Ramos (cell line): Measurements from ENCODE around the gene FYB1.
"Not testable (repeated sequence)": the region's sequence is repeated elsewhere in the genome, so short reads cannot be mapped to it uniquely, and the experiment has no call there.

Experiments used
- in situ Hi-C: fragments of 300-500 bp; cut with MboI; formaldehyde crosslinking; loops from one replicate; pipeline ENCODE4 v1.14.3; 2022; ENCODE audit warnings: low sequenced_read_pairs; ENCODE audit not compliant: unreplicated experiment

The FYB1 gene

DNA sequence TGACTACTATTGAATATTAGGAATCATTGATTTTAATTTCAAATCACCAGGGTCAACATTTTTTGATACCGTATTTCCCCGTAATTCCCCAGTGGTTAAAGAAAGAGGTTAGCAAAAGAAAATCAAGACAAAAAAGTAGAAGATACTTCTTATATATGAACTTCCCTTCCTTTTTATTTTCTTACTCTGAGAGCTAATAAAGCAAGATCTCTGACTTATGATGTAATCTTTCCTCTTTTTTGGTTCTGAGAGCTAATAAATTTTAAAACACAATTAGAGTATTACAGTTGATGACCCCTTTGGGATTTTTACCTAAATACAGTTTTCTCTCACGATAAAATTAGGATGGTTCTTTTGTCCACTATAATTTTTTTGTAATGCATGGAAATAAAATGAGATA lies 9.2 kb upstream of the FYB1 start:
- in situ Hi-C loops: no loop called here

DNA sequence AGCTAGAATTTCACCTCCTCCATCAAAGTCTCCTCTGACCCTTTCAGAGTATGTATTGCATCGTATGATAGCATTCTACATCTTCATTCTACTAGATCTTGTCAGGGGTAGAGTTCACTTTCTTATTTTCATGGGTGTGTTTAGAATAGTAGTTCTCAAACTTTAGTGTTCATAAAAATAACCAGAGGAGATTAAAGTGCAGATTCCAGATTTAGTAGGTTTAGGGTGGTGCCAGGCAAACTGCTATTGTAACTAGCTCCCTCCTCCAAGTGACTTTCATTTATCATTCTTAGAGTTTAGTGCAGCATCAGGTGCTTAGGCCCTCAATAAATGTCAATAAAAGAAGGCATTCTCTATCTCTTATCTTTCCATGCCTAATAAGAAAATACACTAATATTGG lies 7.2 kb upstream of the FYB1 start:
- in situ Hi-C loops: no loop called here

DNA sequence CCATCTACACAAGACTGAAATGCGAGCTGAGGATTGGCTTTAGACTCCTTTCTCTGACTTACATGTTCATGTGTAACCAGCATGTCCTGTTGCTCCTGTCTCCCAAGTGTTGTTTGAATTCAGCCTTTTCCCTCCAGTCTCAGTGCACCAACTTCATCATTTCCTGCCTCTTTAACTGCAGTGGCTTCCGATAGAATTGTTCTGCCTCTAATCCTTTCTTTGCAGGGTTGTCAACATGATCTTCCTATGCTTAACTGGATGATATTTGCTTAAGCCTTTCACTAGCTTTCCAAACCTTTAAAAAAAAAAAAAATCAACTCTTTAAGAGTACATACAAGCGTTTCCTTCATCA lies 6.7 kb upstream of the FYB1 start:
- in situ Hi-C loops: no loop called here

DNA sequence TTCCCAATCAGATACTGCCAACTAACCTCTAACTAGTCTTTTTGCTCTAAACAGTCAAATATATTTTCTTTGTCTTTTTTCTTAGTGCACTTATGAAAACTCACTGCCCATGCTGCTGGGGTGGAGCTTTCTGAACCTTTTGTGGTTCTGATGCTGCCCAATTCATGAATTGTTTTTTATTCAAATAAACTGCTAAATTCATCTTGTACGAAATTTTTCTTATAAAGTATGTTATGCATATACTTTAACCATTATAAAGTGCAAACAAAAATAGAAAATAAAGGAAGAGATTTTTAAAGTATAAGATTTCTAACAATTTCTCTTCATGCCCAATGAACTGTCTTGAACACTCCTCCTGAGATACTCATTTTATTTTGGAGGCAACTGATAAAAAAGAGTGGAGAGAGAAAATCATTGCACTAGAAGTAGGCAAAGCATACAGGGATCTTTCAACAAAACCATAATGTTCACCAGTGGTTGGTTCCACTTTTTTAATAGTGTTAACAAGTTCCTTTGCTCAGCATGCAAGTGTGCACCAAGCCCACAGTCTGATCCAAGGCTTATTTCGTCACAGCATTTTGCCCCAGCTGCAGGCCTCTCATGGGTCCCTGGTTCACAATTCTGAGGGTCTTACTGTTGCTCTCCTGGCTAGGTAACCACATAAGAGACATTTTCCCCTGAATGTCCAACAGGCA lies 6.2 kb upstream of the FYB1 start:
- in situ Hi-C loops: no loop called here

DNA sequence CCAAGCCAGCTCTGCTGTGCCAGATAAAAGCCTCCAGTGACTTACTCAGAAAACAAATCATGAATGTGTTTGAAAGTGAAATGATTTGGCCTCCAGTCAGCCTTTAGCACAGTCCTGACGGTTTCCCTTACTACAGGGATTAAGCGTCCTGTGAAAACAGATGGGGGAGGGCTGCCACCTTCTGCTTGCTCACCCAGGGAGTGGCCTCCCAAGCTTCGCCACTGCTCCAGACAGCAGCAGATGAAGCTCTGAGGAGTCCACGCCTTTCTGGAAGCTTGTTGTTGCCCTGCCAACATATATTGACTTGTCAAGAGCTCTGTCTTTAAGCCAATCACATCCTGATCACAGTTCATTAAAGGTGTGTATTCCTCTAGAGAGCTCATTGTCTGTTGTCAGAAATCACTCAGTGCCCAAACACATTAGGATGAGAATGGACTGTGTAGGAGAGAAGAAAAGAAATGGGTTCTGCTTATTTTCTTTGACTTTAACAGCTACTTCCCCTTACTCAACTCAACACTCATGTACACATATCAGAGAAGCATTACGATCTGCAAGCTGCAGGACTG lies 4.9 kb upstream of the FYB1 start:
- in situ Hi-C loops: no loop called here

DNA sequence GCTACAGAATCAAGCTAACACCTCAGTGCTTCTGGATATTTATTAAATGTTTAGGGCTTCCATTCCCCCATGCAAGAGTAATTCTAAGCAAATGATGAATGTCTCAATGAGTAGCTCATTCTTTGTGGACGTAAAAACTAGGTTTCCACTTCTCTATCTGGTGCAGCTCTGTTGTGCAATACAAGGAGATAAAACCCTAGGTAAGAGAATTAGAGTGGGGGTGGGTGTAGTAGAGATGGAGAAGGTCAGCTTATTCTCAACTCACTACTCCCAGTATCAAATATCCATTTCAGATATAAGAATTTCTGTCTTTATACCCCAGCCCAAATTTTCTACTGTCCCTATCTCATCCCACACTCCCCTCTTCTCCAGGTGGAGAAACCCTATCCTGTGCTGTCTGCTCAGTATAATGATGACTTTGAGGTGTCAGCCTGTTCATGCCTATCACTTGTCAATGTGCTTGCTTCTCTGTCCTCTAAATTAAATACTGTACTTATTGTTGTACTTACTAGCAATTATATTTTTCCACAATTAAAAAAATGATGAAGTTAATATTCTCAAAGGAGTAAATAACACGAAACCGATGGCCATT lies 4.3 kb upstream of the FYB1 start:
- in situ Hi-C loops: no loop called here

DNA sequence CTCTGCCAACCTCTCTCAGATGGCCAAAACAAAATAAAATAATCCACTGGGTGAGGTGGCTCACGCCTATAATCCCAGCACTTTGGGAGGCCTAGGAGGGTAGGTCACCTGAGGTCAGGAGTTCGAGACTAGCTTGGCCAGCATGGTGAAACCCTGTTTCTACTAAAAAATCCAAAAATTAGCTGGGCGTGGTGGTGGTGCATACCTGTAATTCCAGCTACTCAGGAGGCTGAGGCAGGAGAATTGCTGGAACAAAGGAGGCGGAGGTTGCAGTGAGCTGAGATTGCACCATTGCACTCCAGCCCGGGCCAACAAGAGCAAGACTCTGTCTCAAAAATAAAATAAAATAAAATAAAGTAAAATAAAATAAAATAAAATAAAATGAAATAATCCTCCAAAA lies 2.3 kb upstream of the FYB1 start:
- in situ Hi-C loops: not testable (repeated sequence)

DNA sequence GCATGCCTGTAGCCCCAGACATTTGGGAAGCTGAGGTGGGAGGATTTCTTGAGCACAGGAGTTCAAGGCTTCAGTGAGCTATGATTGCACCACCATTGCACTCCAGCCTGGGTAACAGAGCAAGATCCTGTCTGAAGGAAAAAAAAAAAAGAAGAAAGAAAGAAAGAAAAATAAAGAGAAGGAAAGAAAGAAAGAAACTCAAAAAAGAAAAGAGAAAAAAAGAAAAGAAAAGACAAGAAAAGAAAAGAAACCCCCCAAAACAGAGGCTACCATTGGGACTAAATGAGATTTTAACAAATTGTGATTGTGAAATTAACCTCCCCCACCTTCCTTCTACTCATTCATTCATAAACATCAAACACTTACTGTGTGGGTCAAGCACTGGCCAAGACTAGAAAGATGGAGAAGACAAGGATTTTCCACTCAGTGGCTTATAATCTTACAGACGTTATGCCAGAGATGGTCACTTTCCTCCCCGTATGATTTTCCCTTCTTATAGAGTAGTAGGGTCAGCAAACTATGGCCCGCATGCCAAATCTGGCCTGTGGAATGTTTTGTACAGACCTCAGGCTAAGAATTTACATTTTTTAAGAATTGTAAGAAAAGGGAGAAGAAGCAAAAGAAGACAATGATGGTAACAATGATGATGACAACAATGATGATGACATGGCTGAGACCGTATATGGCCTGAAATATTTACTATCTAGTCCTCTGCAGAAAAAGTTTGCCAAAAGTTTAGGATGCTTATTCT lies 1.1 kb upstream of the FYB1 start:
- in situ Hi-C loops: no loop called here

DNA sequence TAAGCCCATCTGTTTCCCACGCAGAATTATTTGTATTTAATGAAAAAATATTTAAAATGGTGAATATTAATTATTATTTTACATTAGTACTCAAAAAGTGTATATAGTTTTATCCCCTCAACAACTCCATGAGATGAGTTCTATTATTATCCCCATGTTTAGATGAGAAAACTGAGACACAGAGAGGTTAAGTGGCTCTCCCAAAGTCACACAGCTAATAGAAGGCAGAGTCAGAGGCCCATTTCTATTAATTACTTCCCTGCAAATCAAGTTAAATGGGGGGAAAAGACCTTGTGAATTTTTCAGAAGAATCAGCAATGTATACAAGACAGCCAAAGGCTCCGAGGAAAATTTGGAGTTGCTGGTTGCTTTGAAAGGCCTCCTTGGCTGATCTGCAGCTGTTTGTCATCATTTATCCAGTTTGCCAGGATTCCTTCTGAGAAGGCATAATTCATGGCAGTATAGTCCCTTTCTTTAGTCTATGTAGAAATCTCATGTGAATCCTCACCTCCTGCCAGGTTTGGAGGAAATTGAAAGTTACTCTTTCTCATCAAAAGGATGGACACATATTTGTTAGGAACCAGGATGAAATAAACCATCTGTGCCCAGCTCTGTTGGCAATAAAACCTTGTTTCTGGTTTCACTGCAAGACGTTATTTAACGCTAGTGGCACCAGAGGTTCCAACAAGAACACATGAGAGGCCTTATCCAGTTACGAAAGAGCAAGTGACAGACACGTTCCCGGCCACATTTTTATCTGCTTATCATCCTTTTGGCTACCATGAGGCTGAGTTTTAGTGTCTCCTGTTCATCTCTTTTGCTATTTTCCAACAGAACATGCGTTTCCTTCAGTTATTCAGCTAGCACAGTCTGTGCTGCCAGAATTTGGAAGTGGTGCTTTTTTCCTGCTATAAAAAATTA lies 621 bp downstream of the FYB1 start:
- in situ Hi-C loops: no loop called here

DNA sequence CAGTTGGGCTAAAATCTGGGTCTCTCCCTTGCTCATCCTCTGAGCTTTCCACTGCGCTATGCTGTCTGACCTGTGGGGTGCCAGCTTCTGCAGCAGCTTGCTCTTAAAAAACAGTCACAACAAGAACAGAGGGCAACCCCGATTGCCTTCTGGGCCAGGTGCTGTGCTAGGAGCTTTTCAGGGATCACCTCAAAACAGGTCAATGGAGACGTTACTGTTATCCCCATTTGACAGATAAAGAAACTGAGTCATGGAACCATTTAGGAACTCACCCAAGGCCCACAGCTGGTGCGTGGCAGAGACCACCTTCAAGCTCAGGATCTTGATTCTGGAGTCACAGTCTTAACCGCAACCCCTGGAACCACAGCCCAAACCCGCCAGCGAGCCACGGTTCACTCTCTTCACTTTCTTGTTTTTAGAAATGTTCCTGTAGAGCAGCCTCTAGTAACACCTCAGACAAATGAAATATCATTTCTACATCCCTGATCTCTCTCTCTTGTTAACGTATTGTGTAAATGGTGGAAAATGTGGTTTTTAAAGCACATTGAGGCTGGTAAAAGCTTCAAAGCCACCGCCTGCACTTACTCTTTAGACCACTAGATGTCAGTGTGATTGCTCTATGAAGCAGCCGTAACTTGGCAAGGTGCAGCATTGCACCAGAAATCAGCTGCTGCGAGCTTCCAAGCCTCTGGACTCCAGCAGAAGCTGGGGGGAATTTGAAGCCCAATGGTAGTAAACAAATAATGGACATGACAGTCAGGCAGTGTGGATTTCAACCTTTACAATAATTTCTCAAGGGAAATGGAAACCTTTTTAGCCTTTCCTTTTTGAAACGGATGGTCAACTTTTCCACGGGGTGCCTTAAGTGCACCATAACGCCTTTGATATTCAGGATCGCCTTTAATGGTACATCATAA lies 1.7 kb downstream of the FYB1 start:
- in situ Hi-C loops: no loop called here

DNA sequence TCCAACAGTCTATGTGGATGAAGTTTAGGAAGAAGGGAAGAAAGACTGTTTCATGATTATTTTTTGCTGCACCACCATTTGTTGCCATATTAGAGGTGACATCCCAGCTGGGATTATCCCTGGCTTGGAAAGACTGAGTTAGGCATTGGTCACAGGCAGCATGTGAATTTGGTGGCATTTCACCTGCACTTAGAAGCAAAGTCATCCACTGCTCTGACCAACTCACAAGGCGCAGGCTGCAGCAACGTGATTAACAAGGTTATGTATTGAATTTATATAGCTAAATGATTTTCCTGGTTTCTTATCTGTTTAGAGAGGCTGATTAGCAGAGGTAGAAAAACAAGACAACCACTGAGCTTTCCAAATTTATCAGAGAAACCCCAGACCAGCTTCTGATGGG lies 2.7 kb downstream of the FYB1 start:
- in situ Hi-C loops: no loop called here

DNA sequence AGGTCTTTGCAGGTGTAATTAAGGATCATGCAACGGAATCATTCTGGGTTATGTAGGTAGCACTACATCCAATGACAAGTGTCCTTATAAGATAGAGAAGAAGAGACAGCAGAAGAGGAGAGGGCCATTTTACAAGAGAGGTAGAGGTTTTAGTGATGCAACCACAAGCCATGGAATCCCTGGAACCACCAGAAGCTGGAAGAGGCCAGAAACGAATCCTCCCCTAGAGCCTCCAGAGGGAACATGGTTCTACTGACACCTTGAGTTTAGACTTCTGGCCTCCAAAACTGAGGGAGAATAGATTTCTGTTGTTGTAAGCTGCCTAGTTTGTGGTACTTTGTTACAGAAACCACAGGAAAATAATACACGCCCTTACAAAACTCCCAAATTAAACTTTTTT lies 3.5 kb downstream of the FYB1 start:
- in situ Hi-C loops: no loop called here

DNA sequence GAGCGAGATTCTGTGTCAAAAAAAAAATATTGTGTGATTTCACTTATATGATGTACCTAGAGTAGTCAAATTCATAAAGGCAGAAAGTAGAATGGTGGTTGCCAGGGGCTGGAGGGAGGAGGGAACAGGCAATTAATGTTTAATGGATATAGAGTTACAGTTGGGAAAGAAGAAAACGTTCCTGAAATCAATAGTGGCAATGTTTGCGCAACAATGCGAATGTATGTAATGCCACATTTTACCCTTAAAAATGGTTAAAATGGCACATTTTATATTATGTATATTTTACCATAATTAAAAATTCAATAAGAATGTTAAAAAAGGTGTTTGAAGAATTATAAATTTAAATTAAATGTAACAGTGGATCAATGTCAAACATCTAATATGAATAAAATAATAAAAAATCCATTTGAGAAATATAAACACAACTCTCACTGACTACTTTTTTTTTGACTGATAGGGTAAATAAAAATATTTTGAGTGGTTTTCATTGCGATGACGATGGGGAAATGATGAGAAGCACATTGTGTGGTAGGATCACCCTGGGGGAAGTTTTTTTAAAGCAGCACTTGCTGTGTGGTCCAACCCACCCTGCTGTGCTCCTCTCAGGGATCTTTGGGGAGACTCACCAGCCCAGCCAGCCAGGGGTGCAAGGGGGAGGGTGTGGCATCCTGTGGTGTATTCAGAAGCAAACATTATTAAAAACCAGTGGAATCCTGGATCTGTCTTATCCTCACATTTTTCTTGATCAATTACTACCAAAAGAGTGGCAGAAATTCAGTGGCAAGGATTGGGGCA lies 4.3 kb downstream of the FYB1 start:
- in situ Hi-C loops: no loop called here

DNA sequence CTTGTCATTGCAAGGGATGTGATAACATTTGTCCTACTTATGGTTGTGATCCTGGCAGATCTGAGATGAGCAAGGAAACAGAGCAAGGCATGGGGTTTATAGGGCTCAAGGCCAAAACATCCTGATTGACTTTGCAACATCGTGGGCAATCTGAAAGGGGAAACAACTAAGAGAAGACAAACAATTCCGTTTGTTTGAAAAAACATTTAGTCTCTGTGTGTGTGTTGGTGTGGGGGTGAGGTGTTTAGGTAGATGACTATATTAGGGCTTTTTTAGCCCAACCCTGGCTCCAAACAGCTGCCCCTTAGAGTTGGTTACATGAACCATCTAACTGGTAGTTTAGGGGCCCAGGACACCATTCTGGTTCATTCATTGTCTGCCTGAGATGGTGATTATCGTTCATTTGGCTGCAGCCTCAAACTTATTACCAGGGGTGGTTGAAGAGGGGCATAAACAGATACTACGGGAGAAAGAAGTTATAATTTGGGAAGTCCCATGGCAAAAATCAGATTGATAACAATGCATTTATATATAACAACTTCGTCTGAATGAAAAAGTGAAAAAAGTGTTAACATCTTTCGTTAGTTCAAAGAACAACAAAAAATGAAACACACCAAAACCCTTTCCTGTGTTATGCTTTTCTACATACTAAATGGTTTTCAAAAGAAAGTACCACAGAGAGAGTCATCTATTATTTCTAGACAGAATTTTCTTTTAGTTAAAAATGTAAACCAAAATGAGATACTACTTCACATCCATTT lies 5.7 kb downstream of the FYB1 start:
- in situ Hi-C loops: no loop called here

DNA sequence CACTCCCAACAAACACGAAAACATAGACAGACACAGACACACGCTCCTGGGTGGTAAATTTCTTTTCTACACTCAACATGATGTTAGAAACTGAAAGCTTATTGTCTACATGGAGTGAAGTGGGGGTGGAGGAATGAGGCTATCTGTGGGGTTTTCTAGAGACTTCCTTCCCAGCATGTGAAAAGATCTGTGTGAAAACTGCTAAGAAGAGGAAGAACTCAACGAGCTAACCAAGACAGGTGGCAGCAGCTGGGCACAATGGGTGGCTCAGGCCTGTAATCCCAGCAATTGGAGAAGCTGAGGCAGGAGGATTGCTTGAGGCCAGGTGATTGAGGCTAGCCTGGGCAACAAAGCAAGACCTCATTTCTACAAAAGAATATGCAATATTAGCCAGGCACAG lies 7.6 kb downstream of the FYB1 start:
- in situ Hi-C loops: no loop called here

DNA sequence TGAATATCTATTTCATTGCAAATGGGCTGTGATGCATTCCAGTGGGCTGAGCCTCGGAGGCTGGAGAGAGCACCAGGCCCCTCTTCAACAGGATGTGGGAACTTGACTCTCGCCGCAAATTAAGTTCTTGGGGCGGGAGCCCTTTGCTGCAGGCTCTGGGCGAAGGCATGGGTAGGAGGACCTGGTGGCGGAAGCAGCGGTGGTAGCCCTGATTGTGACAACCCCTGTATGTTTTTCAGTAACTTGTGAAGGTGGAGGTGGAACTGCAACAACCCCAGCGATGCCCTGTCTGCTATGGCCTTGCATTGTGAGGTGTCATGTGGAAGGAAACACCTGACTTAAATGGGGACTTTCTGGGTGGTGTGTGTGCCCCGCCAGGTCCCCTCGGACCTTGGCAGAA lies 9.4 kb downstream of the FYB1 start:
- in situ Hi-C loops: no loop called here

DNA sequence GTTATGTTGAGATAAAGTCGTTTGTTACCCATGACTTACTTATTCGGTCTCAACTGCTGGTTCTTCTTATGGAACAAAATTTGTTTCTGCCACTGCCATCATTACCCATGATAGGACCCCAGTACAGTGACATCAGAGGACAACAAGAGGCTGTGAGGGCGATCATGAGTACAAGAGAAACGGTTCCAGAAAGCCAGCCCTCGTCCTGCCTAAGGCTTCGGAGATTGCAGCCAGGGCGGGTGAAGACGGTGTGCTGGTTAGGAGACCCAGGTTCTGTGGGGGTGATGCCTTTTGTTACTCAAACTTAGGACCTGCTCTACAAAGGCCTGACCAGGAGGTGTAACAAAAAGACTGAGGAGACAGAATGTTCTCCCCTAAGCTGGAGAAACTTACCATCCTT lies 10.9 kb downstream of the FYB1 start:
- in situ Hi-C loops: no loop called here
